SK-N-SH treated with all-trans-retinoic acid at 6 μM for 48 hours (cell line): ENCODE results near the gene SLC17A5.

ENCODE experiments used
- ATAC-seq: fragments of 200-7000 bp; cut with Tn5 transposase; 3 replicates; pipeline ENCODE4 v1.9.1; 2020; ENCODE audit warnings: mild to moderate bottlenecking, moderate library complexity
- ARNTL ChIP-seq: fragments of 450-650 bp; formaldehyde crosslinking; IDR thresholded peaks from 2 replicates; pipeline ENCODE4 v1.5.0; 2020; ENCODE audit warnings: low read depth, mild to moderate bottlenecking, moderate library complexity, borderline replicate concordance
- CREB5 ChIP-seq: fragments of 250-450 bp; sonication (Bioruptor Pico); IDR thresholded peaks from 2 replicates; pipeline ENCODE4 v1.5.1; 2020; ENCODE audit warnings: low read depth, mild to moderate bottlenecking, moderate library complexity
- CSDC2 ChIP-seq: fragments of 250-450 bp; sonication (Bioruptor Pico); IDR thresholded peaks from 2 replicates; pipeline ENCODE4 v1.5.0; 2020; ENCODE audit warnings: mild to moderate bottlenecking, moderate library complexity
- CSRNP3 ChIP-seq: fragments of 250-450 bp; sonication (Bioruptor Pico); IDR thresholded peaks from 2 replicates; pipeline ENCODE4 v1.5.1; 2021; ENCODE audit warnings: mild to moderate bottlenecking, moderate library complexity
- ESRRG ChIP-seq: fragments of 250-450 bp; sonication (Bioruptor Pico); IDR thresholded peaks from 2 replicates; pipeline ENCODE4 v1.6.1; 2021; ENCODE audit warnings: mild to moderate bottlenecking
- GLIS3 ChIP-seq: fragments of 250-450 bp; sonication (Bioruptor Pico); IDR thresholded peaks from 2 replicates; pipeline ENCODE4 v1.5.0; 2020; ENCODE audit warnings: mild to moderate bottlenecking, moderate library complexity
- ISL1 ChIP-seq: fragments of 250-450 bp; sonication (Bioruptor Pico); IDR thresholded peaks from 2 replicates; pipeline ENCODE4 v2.1.2; 2022; ENCODE audit warnings: mild to moderate bottlenecking, moderate library complexity
- PATZ1 ChIP-seq: fragments of 250-450 bp; sonication (Bioruptor Pico); IDR thresholded peaks from 2 replicates; pipeline ENCODE4 v1.8.0; 2020; ENCODE audit warnings: mild to moderate bottlenecking, moderate library complexity, borderline replicate concordance
- POU6F1 ChIP-seq: fragments of 250-450 bp; sonication (Bioruptor Pico); IDR thresholded peaks from 2 replicates; pipeline ENCODE4 v1.8.0; 2021; ENCODE audit warnings: low read depth, mild to moderate bottlenecking, moderate library complexity, borderline replicate concordance
- PPARA ChIP-seq: fragments of 250-450 bp; sonication (Bioruptor Pico); IDR thresholded peaks from 2 replicates; pipeline ENCODE4 v1.5.0; 2020; ENCODE audit warnings: mild to moderate bottlenecking, borderline replicate concordance
- RARB ChIP-seq: fragments of 250-450 bp; sonication (Bioruptor Pico); IDR thresholded peaks from 2 replicates; pipeline ENCODE4 v1.8.0; 2021; ENCODE audit warnings: mild to moderate bottlenecking, moderate library complexity
- TCF4 ChIP-seq: fragments of 250-450 bp; sonication (Bioruptor Pico); IDR thresholded peaks from 2 replicates; pipeline ENCODE4 v1.8.0; 2021; ENCODE audit warnings: mild to moderate bottlenecking, moderate library complexity, borderline replicate concordance
- TOX ChIP-seq: fragments of 250-450 bp; sonication (Bioruptor Pico); IDR thresholded peaks from 2 replicates; pipeline ENCODE4 v1.8.0; 2021; ENCODE audit warnings: mild to moderate bottlenecking, moderate library complexity, borderline replicate concordance
- TSHZ2 ChIP-seq: fragments of 250-450 bp; sonication (Bioruptor Pico); IDR thresholded peaks from 2 replicates; pipeline ENCODE4 v1.5.0; 2020; ENCODE audit warnings: mild to moderate bottlenecking, moderate library complexity
- ZC3H10 ChIP-seq: fragments of 250-450 bp; sonication (Bioruptor Pico); IDR thresholded peaks from 2 replicates; pipeline ENCODE4 v1.5.1; 2021; ENCODE audit warnings: mild to moderate bottlenecking, moderate library complexity
- ZFP3 ChIP-seq: fragments of 250-450 bp; sonication (Bioruptor Pico); IDR thresholded peaks from 2 replicates; pipeline ENCODE4 v1.5.0; 2020; ENCODE audit warnings: mild to moderate bottlenecking, moderate library complexity
- ZFP30 ChIP-seq: fragments of 450-650 bp; formaldehyde crosslinking; IDR thresholded peaks from 2 replicates; pipeline ENCODE4 v1.5.0; 2022; ENCODE audit warnings: mild to moderate bottlenecking, moderate library complexity
- ZNF70 ChIP-seq: fragments of 450-650 bp; formaldehyde crosslinking; IDR thresholded peaks from 2 replicates; pipeline ENCODE4 v1.5.0; 2020; ENCODE audit warnings: mild to moderate bottlenecking, moderate library complexity
- ZNF8 ChIP-seq: fragments of 450-650 bp; formaldehyde crosslinking; IDR thresholded peaks from 2 replicates; pipeline ENCODE4 v1.5.0; 2020; ENCODE audit warnings: mild to moderate bottlenecking, moderate library complexity

The SLC17A5 gene

GRCh38 chr6:73679009-73679408 lies 25.2 kb upstream of the SLC17A5 start:
- no peak for ATAC-seq
- no peak for TF ChIP-seq ISL1 (CRISPR knock-in tag)
- no peak for TF ChIP-seq RARB (CRISPR knock-in tag)
- no peak for TF ChIP-seq GLIS3 (CRISPR knock-in tag)
- TF ChIP-seq ZFP30 (CRISPR knock-in tag): no peak
- TF ChIP-seq TCF4: no peak
- no peak for TF ChIP-seq ZNF8 (CRISPR knock-in tag)
- TF ChIP-seq ZC3H10: no peak
- TF ChIP-seq ESRRG (CRISPR knock-in tag): no peak
- TF ChIP-seq TSHZ2 (CRISPR knock-in tag): no peak
- no peak for TF ChIP-seq ARNTL (CRISPR knock-in tag)

- ATAC-seq: peak; percentile 98
- no peak for TF ChIP-seq ISL1 (CRISPR knock-in tag)
- TF ChIP-seq POU6F1 (CRISPR knock-in tag): no peak
- no peak for TF ChIP-seq CSRNP3
- no peak for TF ChIP-seq ARNTL (CRISPR knock-in tag)
- TF ChIP-seq ZFP3 (CRISPR knock-in tag): no peak
- TF ChIP-seq PATZ1 (CRISPR knock-in tag): no peak
- no peak for TF ChIP-seq CREB5 (CRISPR knock-in tag)
These were observed 21.8 kb upstream of the SLC17A5 start for GRCh38 chr6:73675466-73676098.

GRCh38 chr6:73671911-73672685 lies 18.3 kb upstream of the SLC17A5 start:
- ATAC-seq: no peak
- TF ChIP-seq TOX: no peak
- no peak for TF ChIP-seq GLIS3 (CRISPR knock-in tag)
- no peak for TF ChIP-seq CSDC2 (CRISPR knock-in tag)
- TF ChIP-seq, all 23 proteins: peak for 0

- TF ChIP-seq PATZ1 (CRISPR knock-in tag): no peak
- no peak for TF ChIP-seq POU6F1 (CRISPR knock-in tag)
- TF ChIP-seq PPARA (CRISPR knock-in tag): no peak
- no peak for TF ChIP-seq CSDC2 (CRISPR knock-in tag)
- no peak for TF ChIP-seq TCF4
- TF ChIP-seq ZNF8 (CRISPR knock-in tag): no peak
- TF ChIP-seq ZNF70 (CRISPR knock-in tag): no peak
- no peak for TF ChIP-seq TOX
- TF ChIP-seq ZFP30 (CRISPR knock-in tag): no peak
- no peak for TF ChIP-seq ISL1 (CRISPR knock-in tag)
- no peak for ATAC-seq
These were observed 15.2 kb upstream of the SLC17A5 start for GRCh38 chr6:73669005-73669404.
